Right lung (tissue), 5 donors: Measurements from ENCODE around the gene MRPL34. TPM values are rescaled to one million over a fixed set of nuclear protein-coding genes. Genes with fewer than 3 reads are reported as not detected.

Source experiments
- DNase-seq, 2 donors: peaks; one replicate each; pipeline ENCODE4 v3.0.0-alpha.2; 2013
- polyA plus RNA-seq, 5 donors: library from polyadenylated mRNA; unstranded; fragments of 120-200 nt; gene quantifications; one replicate each; pipeline versions ENCODE4 v1.2.1 to v1.2.3, GENCODE V29; 2013; ENCODE audit warnings: inconsistent platforms in 1 of 5, low replicate concordance in 1 of 5; ENCODE audit not compliant: insufficient read length in 5 of 5, insufficient read depth in 1 of 5

MRPL34 gene
- polyA plus RNA-seq, 5 donors = 31.0 to 52.5 (median 36.6) TPM

GRCh38 chr19:17327068-17327653, 21.5 kb downstream of the MRPL34 start:
- no peak for DNase-seq

GRCh38 chr19:17327654-17328516, 22.2 kb downstream of the MRPL34 start:
- peak in 1 of 2 donors; percentile 29 for DNase-seq

GRCh38 chr19:17328517-17329365, 23.1 kb downstream of the MRPL34 start:
- DNase-seq = no peak

GRCh38 chr19:17329366-17330261, 23.9 kb downstream of the MRPL34 start:
- no peak for DNase-seq

GRCh38 chr19:17330262-17331044, 24.8 kb downstream of the MRPL34 start:
- no peak for DNase-seq

- no peak for DNase-seq
Measured at GRCh38 chr19:17331045-17331558, 25.4 kb downstream of the MRPL34 start.

GRCh38 chr19:17332360-17332676, 26.6 kb downstream of the MRPL34 start:
- DNase-seq = no peak

GRCh38 chr19:17332677-17333581, 27.3 kb downstream of the MRPL34 start:
- DNase-seq = no peak

GRCh38 chr19:17333611-17334413, 28.1 kb downstream of the MRPL34 start:
- no peak for DNase-seq

- DNase-seq = peak; percentile 93 to 98
Measured at GRCh38 chr19:17334414-17335409, 29.0 kb downstream of the MRPL34 start, which contains the start of gene ANO8. TSS of gene ANO8 (minus strand) at chr19:17334855. CDS start at chr19:17334670, 185 bp downstream.

- no peak for DNase-seq
Measured at GRCh38 chr19:17335575-17335974, 29.9 kb downstream of the MRPL34 start.

GRCh38 chr19:17336872-17337674, 31.4 kb downstream of the MRPL34 start, which contains the start of gene GTPBP3:
TSS of gene GTPBP3 (plus strand) at chr19:17337553. CDS start at chr19:17337612, 59 bp downstream.
- peak; percentile 94 to 96 for DNase-seq

- DNase-seq = no peak
Measured at GRCh38 chr19:17337675-17338432, 32.2 kb downstream of the MRPL34 start.

GRCh38 chr19:17338433-17339078, 32.9 kb downstream of the MRPL34 start:
- no peak for DNase-seq
